Aortic smooth muscle cell (primary cell): ENCODE results near the gene PRSS38. TPM values are rescaled to one million over a fixed set of nuclear protein-coding genes. Genes with fewer than 3 reads are reported as not detected.

Source experiments
- total RNA-seq: library from RNA; depleted of rRNA; stranded (reverse); fragments of >200 nt; gene quantifications from 2 replicates; pipeline ENCODE4 v1.2.3, GENCODE V29; 2014

PRSS38 gene
- total RNA-seq, result not detected in 2 replicates

DNA sequence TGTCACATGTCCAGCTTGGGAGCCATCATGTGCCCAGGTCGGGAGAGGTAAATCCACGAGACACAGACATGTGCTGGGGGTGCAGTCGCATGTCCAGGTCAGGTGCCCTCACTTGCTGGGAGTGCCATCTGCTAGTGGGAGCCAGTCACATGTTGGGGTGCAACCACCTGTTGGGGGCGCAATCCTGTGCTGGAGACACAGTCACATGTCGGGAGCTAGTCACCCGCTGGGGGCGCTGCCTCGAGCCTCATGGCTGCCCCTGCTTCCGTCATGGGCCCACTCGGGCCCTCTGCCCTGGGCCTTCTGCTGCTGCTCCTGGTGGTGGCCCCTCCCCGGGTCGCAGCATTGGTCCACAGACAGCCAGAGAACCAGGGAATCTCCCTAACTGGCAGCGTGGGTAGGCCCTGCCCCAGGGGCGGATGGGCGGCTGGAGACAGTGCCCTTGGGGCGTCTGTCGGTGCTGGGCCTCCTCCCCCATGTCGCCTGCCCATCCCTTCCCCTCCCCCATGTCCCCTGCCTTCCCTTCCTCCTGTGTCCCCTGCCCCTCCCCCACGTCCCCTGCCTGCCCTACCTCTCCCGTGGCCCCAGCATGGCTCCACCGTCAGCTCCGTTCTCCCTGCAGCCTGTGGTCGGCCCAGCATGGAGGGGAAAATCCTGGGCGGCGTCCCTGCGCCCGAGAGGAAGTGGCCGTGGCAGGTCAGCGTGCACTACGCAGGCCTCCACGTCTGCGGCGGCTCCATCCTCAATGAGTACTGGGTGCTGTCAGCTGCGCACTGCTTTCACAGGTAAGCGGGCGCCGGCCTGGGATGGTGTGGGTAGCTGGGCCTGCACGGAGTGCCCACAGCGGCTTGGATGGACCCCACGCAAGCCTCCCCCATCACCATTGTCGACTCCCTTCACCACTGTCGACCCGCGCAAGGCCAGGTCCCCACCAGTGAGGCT is at the start of gene PRSS38:
Gene PRSS38, plus strand, starts transcription at position 208 of the 942 bp plus-strand sequence. Its CDS starts 42 bp downstream, at position 250.

Other genes with a start within 250 kb of the PRSS38 start
- gene JMJD4, start 80.4 kb upstream of the PRSS38 start, total RNA-seq, result 25.9 and 35.3 TPM in 2 replicates
- 37.9 and 41.5 TPM in 2 replicates for gene SNAP47, start 80.2 kb upstream of the PRSS38 start, total RNA-seq
- gene WNT9A, start 132.3 kb downstream of the PRSS38 start, total RNA-seq, result 0.44 and 0.79 TPM in 2 replicates
- gene WNT3A, start 191.3 kb downstream of the PRSS38 start, total RNA-seq, result not detected in 2 replicates